ENCODE data around the gene MTHFSD. TPM values are rescaled to one million over a fixed set of nuclear protein-coding genes. Genes with fewer than 3 reads are reported as not detected.

Gene MTHFSD
- total RNA-seq, 1 experiment from 2014 or later = 4.7 TPM

DNA sequence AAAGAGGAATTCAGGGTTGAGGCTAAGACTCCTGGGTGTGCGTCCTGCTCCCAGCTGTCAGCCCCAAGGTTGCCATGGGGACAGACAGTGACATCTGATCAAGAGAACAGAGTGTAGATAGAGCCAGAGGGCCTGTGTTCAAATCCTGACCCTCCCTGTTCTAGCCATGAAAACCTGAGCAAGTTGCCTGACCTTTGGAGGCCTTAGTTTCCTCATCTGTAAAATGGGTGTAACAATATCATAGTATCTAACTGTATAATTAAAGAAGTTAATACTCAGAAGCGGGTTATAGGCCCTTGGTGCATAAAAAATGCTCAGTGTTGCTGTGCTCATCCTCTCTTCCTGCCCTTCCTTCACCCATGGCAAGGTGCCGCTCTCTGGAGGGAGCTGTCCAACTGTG is 73.4 kb downstream of the MTHFSD start:
- peaks cover 3 to 5% (median 4%) of the 10 kb centered on the region in 3 experiments; a peak in 4 of 7 replicates for H3K36me3 Mint-ChIP-seq (ENCODE audit: insufficient read depth in 1 of 3, low read depth in 3 of 3)
- H2AFZ ChIP-seq (ENCODE audit: low read length) = no peak overlapping the region
- no peaks in the 10 kb centered on the region for H3K9me3 ChIP-seq (ENCODE audit: control insufficient read depth, low read depth, low read length)
- no peak for DNase-seq
- H3K79me1 ChIP-seq (ENCODE audit: insufficient read depth, low read depth, low read length, poor library complexity, severe bottlenecking) = no peaks in the 10 kb centered on the region
- no peaks in the 10 kb centered on the region for H3K27me3 ChIP-seq (ENCODE audit: insufficient read depth, low read length)
- H3K4me2 ChIP-seq (ENCODE audit: insufficient read depth, insufficient read length, low read length) = no peak overlapping the region
- H3K79me2 ChIP-seq (ENCODE audit: insufficient read depth, low read length) = no peaks in the 10 kb centered on the region
- no peak overlapping the region for H3K9ac ChIP-seq (ENCODE audit: extremely low read depth, insufficient read length, low read length)
- H3T11ph ChIP-seq (ENCODE audit: low read length) = no peak overlapping the region
- H4K5ac ChIP-seq (ENCODE audit: insufficient read length, low read depth, low read length) = no peak overlapping the region
- TF ChIP-seq, protein P1, sequence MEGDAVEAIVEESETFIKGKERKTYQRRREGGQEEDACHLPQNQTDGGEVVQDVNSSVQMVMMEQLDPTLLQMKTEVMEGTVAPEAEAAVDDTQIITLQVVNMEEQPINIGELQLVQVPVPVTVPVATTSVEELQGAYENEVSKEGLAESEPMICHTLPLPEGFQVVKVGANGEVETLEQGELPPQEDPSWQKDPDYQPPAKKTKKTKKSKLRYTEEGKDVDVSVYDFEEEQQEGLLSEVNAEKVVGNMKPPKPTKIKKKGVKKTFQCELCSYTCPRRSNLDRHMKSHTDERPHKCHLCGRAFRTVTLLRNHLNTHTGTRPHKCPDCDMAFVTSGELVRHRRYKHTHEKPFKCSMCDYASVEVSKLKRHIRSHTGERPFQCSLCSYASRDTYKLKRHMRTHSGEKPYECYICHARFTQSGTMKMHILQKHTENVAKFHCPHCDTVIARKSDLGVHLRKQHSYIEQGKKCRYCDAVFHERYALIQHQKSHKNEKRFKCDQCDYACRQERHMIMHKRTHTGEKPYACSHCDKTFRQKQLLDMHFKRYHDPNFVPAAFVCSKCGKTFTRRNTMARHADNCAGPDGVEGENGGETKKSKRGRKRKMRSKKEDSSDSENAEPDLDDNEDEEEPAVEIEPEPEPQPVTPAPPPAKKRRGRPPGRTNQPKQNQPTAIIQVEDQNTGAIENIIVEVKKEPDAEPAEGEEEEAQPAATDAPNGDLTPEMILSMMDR (conservative IDR thresholded peaks at IDR 0.05) = no peak
- no peak overlapping the region for H4K91ac ChIP-seq (ENCODE audit: insufficient read length, low read depth, low read length)
- no peak overlapping the region for H3K27ac ChIP-seq (ENCODE audit: insufficient read length, low read depth, low read length)
- H3K14ac ChIP-seq (ENCODE audit: insufficient read depth, low read length) = no peak overlapping the region
- no peaks in the 10 kb centered on the region for H3K4me1 ChIP-seq (ENCODE audit: insufficient read depth, low read length)
- peaks cover 11 to 14% of the 10 kb centered on the region in 2 experiments for H3K4me1 Mint-ChIP-seq
- H3K23me2 ChIP-seq (ENCODE audit: insufficient read length, low read depth, low read length, poor library complexity, severe bottlenecking) = no peaks in the 10 kb centered on the region
- no peak overlapping the region for H2BK20ac ChIP-seq (ENCODE audit: low read depth, low read length, poor library complexity, severe bottlenecking)
- H3K9me3 Mint-ChIP-seq = peaks cover 9 to 14% of the 10 kb centered on the region in 2 experiments
- H3K18ac ChIP-seq (ENCODE audit: insufficient read length, low read depth, low read length) = no peak overlapping the region
- H2BK120ac ChIP-seq (ENCODE audit: low read depth, low read length, poor library complexity, severe bottlenecking) = no peak overlapping the region
- no peak overlapping the region for H3K27ac Mint-ChIP-seq
- H3K4me3 Mint-ChIP-seq = no peak overlapping the region
- H2BK12ac ChIP-seq (ENCODE audit: insufficient read length, low read depth, low read length) = no peak overlapping the region
- no peak overlapping the region for H2AK5ac ChIP-seq (ENCODE audit: insufficient read length, low read length)
- no peaks in the 10 kb centered on the region for H4K20me1 ChIP-seq (ENCODE audit: control insufficient read depth, insufficient read depth, insufficient read length)
- no CpG with 5 or more reads among the region's 3 CpGs for WGBS (ENCODE audit: extremely low coverage, insufficient read length, low lambda C conversion rate)
- H3K27me3 Mint-ChIP-seq (ENCODE audit: low read depth) = peaks cover 75% of the 10 kb centered on the region
- no peak overlapping the region for H2BK5ac ChIP-seq (ENCODE audit: insufficient read length, low read length)
- H2BK15ac ChIP-seq (ENCODE audit: low read depth, low read length) = no peak overlapping the region
- no peak overlapping the region for H3K23ac ChIP-seq (ENCODE audit: insufficient read length, low read depth, low read length)
- no peak overlapping the region for H4K8ac ChIP-seq (replicated peaks; ENCODE audit: insufficient read length, low read depth, low read length)
- H3K56ac ChIP-seq (ENCODE audit: insufficient read length, low read depth, low read length) = no peak overlapping the region
- no peak overlapping the region for H3K4ac ChIP-seq (ENCODE audit: low read depth, low read length)
